ENCODE measurements around the gene ULBP1.
"Not testable (repeated sequence)": the region's sequence is repeated elsewhere in the genome, so short reads cannot be mapped to it uniquely, and the experiment has no call there.

- TF ChIP-seq, protein P1, sequence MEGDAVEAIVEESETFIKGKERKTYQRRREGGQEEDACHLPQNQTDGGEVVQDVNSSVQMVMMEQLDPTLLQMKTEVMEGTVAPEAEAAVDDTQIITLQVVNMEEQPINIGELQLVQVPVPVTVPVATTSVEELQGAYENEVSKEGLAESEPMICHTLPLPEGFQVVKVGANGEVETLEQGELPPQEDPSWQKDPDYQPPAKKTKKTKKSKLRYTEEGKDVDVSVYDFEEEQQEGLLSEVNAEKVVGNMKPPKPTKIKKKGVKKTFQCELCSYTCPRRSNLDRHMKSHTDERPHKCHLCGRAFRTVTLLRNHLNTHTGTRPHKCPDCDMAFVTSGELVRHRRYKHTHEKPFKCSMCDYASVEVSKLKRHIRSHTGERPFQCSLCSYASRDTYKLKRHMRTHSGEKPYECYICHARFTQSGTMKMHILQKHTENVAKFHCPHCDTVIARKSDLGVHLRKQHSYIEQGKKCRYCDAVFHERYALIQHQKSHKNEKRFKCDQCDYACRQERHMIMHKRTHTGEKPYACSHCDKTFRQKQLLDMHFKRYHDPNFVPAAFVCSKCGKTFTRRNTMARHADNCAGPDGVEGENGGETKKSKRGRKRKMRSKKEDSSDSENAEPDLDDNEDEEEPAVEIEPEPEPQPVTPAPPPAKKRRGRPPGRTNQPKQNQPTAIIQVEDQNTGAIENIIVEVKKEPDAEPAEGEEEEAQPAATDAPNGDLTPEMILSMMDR (IDR thresholded peaks at IDR 0.05), result not testable (repeated sequence)
- TF ChIP-seq REST (IDR thresholded peaks at IDR 0.05; ENCODE audit: insufficient read depth in 1 of 2, low read depth in 2 of 2, low read length in 1 of 2); SIN3A (IDR thresholded peaks at IDR 0.05; ENCODE audit: borderline replicate concordance, insufficient read depth, low read depth, low read length): not testable (repeated sequence)
Observed at GRCh38 chr6:150021870-150022269, 58.1 kb downstream of the ULBP1 start.
